NCI-H510A treated with DMSO at 0.1 percent for 48 hours (cell line): ENCODE measurements around the gene KCNK15.

Experiments used
- DNase-seq: peaks from one replicate; lab custom pipeline; 2025; lab: John Stamatoyannopoulos, UW

KCNK15 gene

DNA sequence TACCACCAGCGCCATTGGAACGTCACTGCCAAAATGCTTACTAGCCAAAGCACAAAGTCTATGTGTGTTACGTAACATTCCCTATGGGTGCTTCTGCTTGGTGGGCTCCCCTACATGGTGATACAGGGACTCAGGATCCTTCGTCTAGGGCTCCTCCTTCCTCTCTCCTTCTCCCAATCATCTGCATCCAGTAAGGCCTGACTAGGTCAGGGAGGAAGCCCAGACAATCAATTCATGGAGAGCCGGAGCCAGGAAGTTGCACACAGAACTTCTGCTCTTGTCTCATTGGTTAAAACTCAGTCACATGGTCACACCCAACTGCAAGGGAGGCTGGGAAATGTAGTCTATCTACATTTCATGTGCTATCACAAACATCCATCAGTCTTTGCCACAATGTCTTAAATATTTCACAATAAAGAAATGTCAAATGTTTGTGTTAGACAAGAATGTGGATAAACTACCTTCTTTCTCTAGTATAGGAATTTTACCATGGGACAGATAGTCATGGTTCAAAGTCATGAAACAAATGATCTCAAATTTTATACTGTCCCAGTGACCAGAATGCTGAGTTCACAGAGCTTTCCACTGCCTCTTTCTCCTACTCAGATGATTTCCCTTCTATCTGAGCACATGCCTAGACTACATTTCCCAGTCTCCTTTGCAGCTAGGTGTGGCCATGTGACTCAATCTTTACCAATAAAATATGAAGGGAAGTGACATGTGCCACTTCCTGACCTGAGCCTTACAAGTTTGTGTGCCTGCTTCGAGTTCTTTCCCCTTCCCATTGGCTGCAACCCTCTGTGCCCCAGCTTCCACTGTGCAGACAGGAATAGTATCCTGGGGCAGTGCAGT is 9.3 kb upstream of the KCNK15 start:
- DNase-seq: peak; percentile 11

DNA sequence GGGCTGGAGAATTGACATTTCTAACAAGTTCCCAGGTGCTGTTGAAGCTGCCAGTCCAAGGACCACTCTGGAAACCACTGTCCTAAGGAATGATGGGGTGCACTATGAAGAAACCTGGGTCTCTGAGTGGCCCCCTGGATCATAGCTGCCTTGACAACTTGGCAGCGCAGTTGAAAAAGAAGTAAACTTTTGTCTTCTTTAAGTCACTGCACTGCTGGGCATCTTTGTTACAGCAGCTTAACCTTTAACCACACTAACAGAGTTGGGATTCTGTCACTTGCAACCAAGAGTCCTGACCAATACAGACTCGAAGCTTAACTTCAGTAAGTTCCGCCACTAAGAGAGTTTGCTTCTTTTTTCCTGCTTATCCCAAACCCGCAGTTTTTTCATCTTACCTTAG is 8.5 kb upstream of the KCNK15 start:
- no peak for DNase-seq

DNA sequence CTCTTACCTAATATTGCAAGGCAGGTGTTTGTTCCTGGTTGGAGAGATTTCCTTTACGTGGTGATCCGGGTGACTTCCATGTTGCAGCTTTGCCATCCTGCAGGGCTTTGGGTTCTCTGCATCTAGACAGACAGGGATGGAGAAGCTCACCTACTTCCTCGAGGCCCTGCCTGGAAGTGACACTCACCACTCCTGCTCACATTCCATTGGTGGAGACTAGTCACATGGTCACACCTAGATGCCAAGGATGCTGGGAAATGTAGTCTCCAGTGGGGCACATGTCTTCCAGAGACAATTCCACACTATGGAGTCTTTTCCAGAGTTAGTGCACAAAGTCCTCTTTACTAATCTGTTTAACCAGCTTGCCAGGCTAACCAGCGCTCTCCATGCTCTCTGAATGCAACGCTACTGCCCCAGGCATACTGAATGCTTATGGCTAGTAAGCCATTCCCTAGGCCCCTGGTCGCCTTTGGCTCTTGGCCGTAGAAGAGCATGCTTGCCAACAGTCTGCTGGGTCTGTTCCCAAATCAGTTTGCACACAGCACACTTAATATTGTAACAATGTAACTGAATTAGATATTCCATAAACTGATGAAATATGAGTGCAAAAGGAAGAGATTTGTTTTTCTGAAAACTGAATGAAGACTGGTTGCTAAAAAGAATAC is 6.7 kb upstream of the KCNK15 start:
- peak; percentile 18 for DNase-seq

DNA sequence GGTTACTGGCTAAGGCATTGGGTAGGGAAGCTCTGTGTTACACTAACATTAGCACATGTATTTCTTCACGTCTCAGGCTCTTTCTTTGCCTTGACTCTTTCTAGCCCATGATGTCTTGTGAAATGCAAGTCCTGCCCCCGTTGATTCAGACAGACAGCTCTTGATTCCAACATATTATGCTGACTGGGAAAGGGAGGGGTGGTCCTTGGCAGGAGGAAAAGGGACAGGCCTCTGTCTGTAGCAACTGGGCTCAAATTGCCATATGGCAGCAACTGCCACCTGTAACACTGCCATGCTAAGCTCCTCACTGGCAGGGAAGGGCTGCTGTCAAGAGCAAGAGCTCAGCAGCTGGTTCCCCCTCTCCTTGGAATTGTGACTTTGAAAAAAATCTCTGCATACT is 5.7 kb upstream of the KCNK15 start:
- no peak for DNase-seq

DNA sequence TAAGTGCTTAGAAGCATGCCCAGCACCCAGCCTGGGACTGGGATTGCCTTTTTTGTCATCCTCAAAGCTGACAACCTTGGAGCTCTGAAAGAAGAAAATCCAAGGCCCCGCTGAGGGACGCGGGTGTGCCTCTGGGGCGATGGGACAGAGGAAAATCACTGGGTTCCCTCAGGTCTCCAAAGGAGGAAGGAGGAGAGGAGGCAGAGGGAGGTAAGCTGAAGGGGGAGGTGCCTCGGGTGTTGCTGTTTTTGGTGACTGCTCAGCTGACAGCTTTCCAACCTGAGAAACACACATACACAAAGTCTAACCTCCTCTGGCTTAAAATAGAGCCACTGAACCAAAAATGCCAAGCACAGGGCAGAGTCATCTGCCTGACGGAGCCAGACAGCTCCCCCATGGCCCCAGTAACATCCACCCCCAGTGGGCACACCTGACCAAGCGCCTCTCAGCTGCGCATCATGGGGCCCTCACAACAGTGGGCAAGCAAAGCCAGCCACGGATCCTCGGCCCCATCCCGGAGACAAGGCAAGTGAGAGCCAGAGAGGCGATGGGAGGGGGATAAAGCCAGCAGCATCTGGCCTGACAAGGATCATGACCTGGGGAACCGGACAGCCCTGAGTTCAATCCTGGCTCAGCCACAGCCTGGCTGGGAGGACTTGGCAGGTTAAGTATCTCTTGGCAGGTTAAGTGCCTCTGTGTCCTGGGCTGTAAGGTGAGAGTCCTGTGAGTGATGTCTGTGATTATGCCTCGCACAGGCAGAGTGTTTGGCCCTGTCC is 3.2 kb upstream of the KCNK15 start:
- no peak for DNase-seq

DNA sequence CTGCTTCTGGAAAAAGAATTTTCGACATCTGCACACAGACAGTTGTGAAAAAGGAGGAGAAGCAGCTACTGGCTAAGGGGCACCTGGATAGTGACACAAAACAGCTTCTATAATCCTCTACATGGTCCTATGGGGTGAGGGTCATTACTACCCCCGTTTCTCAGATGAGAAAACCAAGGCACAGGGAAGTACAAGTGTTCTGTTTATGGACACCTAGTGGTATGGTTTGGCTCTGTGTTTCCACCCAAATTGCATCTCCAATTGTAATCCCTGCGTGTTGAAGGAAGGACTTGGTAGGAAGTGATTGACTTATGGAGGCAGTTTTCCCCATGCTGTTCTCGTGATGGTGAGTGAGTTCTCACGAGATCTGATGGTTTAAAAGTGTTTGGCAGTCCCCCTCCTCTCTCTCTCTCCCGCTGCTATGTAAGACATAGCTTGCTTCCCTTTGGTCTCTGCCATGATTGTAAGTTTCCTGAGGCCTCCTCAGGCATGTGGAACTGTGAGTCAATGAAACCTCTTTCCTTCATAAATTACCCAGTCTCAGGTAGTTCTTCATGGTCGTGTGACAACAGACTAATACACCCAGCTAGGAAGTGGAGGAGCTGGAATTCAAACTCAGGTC is 2.5 kb upstream of the KCNK15 start:
- no peak for DNase-seq

DNA sequence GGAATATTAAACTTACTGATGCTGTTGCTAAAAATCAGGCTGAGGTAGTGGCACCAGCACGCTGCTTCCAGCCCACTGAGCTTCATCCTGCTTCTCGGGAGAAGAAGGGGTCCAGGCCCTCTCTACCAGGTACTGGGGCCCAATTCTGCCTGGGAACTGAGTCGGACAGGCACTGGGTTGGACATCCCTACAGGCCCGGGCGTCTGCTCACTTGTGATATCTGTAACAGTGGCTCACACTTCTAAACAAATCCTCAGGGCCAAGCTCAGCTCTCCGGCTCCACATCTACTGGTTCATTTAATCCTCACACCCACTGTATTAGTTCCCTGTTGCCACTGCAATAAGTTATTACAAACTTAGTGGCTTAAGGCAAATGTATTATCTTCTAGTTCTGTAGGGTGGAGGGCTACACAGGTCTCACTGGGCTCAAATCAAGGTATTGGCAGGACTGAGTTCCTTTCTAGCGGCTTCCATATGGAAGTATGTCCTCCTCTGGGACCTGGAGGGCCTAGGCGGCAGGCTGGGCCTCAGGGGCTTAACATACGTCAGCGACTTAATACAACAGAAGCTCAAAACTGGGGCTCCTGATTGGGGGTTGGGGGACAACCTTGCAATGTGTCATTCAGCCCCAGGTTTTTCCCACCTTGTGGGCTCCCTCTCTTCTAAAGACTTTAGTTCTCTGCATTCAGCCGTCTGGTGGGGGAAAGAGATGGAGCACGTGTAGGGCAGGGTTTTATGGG is 1.6 kb upstream of the KCNK15 start:
- DNase-seq: no peak

DNA sequence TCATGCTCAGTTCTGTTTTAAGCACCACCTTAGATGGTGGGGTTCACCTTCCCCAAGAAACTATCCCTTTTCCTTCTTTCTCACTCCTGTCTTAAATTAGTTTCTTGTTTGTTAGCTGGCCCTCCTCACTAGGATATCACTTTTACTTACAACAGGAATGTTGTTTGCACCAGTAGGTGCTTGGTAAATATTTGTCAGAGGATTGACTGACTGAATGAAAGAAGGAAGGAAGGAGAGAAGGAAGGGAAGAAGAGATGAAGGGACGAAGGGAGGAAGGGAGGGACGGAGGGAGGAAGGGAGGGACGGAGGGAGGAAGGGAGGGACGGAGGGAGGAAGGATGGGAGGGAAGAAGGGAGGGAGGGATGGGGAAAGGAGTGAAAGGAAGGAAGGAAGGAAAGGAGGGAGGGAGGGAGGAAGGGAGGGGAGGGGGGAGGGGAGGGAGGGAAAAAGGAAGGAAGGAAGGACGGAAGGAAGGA is 505 bp upstream of the KCNK15 start:
- no peak for DNase-seq

DNA sequence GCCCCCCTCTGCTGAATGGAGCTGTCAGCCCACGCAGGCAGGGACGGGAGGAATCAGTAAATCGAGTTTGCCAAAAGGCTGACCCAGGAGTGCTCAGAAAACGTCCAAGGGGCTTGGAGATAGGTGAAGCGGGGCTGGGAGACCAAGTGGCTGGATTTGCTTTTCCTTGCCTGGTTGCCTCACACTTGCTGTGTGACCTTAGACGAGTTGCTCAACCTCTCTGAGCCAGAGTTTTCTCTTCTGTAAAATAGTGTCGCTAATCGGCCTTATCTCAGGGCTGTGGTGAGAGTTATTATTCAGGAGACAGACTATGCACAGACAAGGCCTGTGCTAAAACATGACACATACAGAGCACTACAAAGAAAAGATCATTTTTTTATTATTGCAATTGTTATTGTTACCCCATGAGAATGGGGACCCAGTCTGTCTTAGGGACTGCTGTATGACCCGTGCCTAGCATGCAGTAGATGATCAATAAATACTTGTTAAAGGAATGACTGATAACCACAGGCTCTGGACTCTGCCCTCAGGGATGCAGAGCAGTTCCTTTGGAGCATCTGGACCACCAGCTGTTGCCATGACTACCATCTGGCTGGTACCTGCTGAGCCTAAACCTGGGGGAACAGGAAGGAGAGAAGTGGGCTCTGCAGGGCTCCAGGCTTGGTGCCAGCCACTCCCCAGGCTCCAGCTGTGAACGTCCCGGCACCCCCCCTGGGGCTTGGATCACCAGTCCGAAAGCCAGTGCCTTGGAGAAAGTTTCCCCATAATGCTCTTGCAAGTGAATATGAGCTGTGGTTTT is 901 bp downstream of the KCNK15 start:
- DNase-seq: peak; percentile 55

DNA sequence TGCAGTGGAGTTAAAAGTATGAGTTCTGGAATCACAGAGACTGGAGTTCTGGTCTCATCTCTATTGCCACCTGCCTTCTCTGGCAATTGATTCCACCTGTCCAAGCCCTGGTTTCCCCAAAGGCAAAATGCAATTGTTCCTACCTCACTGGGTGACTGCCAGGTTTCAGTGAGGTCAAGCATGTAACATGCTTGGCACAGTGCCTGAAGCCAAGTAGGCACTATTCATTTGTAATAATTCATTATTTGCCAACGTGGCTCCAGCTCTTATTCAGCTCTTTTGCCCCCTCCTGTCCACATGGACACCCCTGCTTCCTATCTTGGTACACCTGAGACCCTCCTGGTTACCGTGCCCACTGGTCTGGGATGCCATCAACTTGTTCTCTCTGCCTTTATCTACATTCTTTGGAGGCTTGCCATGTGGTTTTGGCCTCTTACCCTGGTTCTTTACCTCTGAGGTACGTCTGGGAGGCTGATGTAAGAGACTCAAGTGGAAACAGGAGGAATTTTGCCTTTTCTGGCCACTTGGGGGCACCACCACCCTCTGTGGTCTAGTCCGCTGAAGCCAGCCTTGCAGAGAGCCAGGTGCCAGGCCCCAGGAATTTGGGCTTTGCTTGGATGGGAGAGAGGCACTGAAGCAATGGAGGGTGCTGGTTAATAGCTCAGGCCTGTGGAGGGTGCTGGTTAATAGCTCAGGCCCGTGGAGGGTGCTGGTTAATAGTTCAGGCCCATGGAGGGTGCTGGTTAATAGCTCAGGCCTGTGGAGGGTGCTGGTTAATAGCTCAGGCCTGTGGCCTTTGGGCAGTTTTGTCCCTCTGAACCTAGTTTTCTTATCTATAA is 1.7 kb downstream of the KCNK15 start:
- DNase-seq: peak; percentile 90

DNA sequence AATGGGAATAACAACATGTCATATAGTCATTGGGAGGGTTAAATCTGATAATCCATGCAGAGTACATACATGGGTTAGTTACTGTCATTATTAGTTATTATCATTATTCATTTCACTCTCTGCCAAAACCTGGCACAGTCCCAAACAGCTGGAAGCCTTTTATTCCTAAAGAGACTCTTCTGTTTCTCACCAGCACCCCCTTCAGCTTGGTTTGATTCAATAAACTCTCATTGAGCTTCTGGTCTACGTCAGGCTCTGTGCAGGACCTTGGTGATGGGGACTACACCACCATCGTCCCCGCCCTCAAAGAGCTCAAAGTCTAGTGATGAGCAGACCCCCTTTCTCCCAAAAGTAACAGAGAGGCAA is 2.3 kb downstream of the KCNK15 start:
- no peak for DNase-seq

DNA sequence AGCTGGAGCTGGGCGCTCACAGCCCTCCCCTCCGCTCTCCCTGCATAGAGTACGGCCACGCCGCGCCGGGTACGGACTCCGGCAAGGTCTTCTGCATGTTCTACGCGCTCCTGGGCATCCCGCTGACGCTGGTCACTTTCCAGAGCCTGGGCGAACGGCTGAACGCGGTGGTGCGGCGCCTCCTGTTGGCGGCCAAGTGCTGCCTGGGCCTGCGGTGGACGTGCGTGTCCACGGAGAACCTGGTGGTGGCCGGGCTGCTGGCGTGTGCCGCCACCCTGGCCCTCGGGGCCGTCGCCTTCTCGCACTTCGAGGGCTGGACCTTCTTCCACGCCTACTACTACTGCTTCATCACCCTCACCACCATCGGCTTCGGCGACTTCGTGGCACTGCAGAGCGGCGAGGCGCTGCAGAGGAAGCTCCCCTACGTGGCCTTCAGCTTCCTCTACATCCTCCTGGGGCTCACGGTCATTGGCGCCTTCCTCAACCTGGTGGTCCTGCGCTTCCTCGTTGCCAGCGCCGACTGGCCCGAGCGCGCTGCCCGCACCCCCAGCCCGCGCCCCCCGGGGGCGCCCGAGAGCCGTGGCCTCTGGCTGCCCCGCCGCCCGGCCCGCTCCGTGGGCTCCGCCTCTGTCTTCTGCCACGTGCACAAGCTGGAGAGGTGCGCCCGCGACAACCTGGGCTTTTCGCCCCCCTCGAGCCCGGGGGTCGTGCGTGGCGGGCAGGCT is 4.6 kb downstream of the KCNK15 start:
- no peak for DNase-seq

DNA sequence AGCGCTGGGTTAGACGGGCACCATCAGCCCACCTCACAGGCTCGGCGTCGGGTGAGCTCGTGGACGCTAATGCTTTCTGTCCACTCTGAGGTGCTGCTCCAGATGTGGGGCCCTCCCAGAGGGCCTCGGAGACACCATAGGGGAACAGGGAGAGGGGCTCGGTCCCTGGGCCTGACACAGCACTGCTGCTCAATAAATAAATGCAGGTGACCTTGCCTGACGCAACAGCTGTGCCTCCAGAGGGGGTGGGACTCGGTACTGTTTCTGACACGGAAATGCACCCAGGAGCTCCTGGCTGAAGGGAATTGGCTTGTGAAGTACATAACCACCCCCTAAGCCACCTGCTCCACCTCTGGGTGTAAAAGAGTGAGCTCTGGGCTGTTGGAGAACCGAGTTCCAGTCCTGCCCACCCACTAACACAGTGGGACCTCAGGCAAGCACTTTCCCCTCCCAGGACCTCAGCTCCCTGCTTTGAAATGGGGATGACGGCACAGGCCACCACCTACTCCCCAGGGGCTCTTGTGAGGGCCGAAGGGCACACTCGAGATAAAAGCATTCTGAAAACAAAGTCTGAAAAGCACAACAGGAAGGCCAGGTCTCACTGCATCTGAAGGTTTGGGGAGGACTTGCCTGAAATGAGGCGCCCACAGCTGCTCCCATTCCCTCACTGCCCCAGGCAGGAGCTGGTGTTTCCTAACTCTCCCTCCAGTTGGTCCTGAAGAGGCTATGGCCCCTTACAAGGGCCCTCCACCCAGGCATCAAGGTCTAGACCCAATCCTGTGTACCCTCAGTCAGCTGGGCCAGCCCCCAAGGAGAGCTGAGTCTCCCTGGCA is 6.7 kb downstream of the KCNK15 start:
- no peak for DNase-seq

DNA sequence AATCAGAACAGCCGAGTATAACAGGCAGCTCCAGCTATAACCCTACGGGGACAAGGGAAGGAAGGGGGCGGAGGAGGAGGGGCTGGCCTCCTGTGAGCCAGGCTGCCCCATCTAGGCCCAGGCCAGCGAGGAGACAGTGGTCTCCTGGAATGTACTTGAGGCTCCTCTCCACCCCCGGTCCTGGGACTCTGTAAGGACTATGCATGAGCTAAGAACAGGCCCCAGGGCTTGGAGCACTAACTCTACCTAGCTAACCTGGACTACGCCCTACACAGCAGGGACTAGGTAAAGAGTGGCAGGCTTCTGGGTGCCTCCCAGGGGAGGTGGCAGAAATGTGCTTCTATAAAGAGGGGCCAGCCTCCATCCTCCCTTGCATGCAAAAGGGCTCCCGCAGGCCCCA is 8.9 kb downstream of the KCNK15 start:
- DNase-seq: no peak

DNA sequence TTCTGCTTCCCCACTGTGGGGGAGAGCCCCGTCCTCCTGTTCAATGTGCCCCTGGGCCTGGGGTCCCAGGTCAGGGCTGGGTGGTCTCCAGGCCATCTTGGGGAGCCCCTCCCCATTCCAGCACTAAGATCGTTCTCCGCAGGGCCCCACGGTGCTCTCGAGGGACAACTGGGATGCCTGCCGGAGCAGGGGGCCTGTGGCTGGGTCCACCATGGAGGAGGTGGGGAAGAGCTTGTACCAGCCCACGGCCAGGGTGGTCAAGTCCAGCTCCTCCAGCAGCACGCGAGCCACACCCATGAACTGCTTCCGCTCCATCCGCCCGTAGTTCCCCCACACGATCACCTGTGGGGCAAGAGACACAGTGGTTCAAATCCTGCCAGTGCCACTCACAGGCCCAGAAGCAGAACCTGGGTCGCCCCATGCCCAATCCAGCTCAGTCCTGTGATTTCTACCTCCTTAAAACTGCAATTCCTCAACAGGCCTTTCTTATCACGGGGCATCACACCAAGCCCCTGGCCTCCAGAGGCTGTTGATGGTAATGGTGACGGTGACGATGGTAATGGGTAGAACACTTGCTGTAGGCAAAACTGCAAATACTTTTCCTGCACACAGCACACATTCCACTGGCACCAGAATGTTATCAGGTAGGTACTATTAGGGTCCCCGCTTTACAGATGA is 10.5 kb downstream of the KCNK15 start:
- DNase-seq: no peak

DNA sequence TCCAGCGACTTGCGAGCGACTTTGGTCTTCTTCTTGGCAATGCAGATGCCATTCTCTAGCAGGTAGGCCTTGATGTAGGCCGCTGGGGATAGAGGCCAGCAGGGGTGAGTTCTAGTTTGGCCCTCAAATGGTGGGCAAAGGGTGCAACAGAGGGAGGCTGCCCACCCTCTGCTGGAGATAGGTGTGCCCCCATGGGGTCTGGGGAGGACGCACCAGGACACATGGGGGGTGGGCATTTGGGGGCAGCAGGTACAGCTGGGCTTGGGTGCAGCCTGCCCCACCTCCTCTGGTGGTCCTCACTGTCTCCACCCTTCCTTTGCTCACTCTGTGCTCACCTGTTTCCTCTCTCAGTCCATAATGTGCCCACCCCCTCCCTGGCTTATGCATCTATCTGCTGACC is 11.3 kb downstream of the KCNK15 start:
- DNase-seq: no peak

DNA sequence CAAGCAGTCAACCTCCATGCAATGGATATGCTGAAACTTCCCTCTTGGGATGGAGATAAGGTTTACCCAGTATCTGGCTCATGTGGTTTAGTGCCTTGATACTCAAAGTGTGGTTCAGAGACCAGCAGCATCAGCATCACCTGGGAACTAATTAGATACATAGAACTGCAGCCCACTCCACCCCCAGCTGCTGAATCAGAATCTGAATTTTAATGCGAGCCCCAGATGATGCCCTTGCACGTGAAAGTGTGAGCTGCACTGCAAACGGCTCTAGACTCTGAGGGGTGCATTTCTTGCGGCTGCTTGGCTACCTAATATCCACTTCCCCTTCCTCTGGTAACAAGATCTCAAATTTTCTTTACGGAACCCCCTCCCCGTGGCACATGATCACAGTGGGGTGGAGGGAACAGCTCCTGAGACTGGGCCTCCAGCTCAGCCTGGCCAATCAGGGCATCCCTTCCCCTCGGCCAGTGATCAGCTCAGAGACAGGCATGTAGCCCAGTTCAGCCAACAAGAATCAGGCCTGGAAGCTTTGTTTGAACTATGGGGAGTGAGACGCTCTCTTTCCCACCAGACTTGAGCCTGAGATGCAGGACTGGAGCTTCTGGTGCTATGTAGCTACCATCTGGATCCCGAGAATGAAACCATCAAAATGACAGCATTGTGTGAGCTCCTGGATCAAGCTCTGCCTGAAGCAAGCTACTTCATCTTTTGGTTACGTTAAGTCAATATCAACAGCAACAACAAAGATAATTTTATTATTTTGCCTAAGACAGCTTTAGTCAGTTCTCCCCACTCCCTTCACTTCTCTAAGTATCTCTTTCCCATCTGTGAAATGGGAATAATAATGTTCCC is 12.8 kb downstream of the KCNK15 start:
- no peak for DNase-seq
